Neural cell (in vitro differentiated cells): ENCODE measurements around the gene PPL. TPM values are rescaled to one million over a fixed set of nuclear protein-coding genes. Genes with fewer than 3 reads are reported as not detected.

Experiments used
- H2AFZ ChIP-seq: fragments of 200-600, 300-800 bp; sonication (generic), shearing (Covaris generic); 2 replicates; pipeline ENCODE4 v1.6.0; 2014; ENCODE audit warnings: low read depth, mild to moderate bottlenecking, antibody characterized with exemption, low read length, moderate library complexity
- H3F3A ChIP-seq: fragments of 200-600 bp; shearing (Covaris generic); 2 replicates; pipeline ENCODE4 v1.6.1; 2016; ENCODE audit warnings: mild to moderate bottlenecking, moderate library complexity, mixed read lengths, antibody characterized with exemption, low read length; ENCODE audit not compliant: insufficient read depth, poor library complexity, severe bottlenecking
- H3K27ac ChIP-seq: fragments of 200-600, 300-800 bp; sonication (generic), shearing (Covaris generic); 2 replicates; pipeline ENCODE4 v1.5.1; 2014; ENCODE audit warnings: mild to moderate bottlenecking, low read length, moderate library complexity
- H3K27me3 ChIP-seq: fragments of 300-800, 200-600 bp; sonication (generic), shearing (Covaris generic); 2 replicates; pipeline ENCODE4 v1.6.0; 2014; ENCODE audit warnings: mild to moderate bottlenecking, low read depth, low read length, moderate library complexity; ENCODE audit not compliant: insufficient read depth
- H3K36me3 ChIP-seq: fragments of 300-800, 200-600 bp; sonication (generic), shearing (Covaris generic); 2 replicates; pipeline ENCODE4 v1.5.1; 2014; ENCODE audit warnings: mild to moderate bottlenecking, antibody characterized with exemption, low read length, moderate library complexity; ENCODE audit not compliant: insufficient read depth
- H3K4me2 ChIP-seq: fragments of 300-800, 200-600 bp; sonication (generic), shearing (Covaris generic); 2 replicates; pipeline ENCODE4 v1.6.0; 2014; ENCODE audit warnings: mild to moderate bottlenecking, low read length
- H3K4me3 ChIP-seq: fragments of 300-800, 200-600 bp; sonication (generic), shearing (Covaris generic); 2 replicates; pipeline ENCODE4 v1.5.1; 2014; ENCODE audit warnings: mild to moderate bottlenecking, low read length, moderate library complexity
- H3K79me2 ChIP-seq: fragments of 200-600 bp; shearing (Covaris generic); replicated peaks from 2 replicates; pipeline ENCODE4 v1.6.0; 2014; ENCODE audit warnings: mild to moderate bottlenecking, low read length, moderate library complexity; ENCODE audit not compliant: insufficient read depth
- H3K9ac ChIP-seq: fragments of 300-800, 200-600 bp; sonication (generic), shearing (Covaris generic); 2 replicates; pipeline ENCODE4 v1.6.1; 2016; ENCODE audit warnings: mild to moderate bottlenecking, low read length, mixed read lengths
- H3K9me2 ChIP-seq: fragments of 200-600 bp; shearing (Covaris generic); 2 replicates; pipeline ENCODE4 v1.6.1; 2016; ENCODE audit warnings: mild to moderate bottlenecking, low read length, mixed read lengths; ENCODE audit not compliant: insufficient read depth
- H3K9me3 ChIP-seq: fragments of 200-600, 300-800 bp; sonication (generic), shearing (Covaris generic); 2 replicates; pipeline ENCODE4 v1.6.1; 2016; ENCODE audit warnings: mild to moderate bottlenecking, mixed run types, low read length, moderate library complexity, mixed read lengths
- H4K20me1 ChIP-seq: fragments of 200-600 bp; shearing (Covaris generic); 2 replicates; pipeline ENCODE4 v1.6.1; 2016; ENCODE audit warnings: mild to moderate bottlenecking, mixed run types; ENCODE audit not compliant: insufficient read depth
- EP300 ChIP-seq: fragments of 450-650 bp; conservative IDR thresholded peaks from 2 replicates; pipeline ENCODE4 v1.6.1; 2014; ENCODE audit warnings: antibody characterized with exemption, mild to moderate bottlenecking, moderate library complexity; ENCODE audit not compliant: poor library complexity, severe bottlenecking
- EZH2 ChIP-seq: fragments of 200-600, 300-800 bp; shearing (Covaris generic), sonication (generic); IDR thresholded peaks from 2 replicates; pipeline ENCODE4 v1.6.1; 2014; ENCODE audit warnings: antibody characterized with exemption, low read length, borderline replicate concordance, mild to moderate bottlenecking; ENCODE audit not compliant: insufficient read depth, poor library complexity, severe bottlenecking
- MXI1 ChIP-seq: fragments of 450-650 bp; conservative IDR thresholded peaks from 2 replicates; pipeline ENCODE4 v1.6.1; 2014; ENCODE audit warnings: antibody characterized with exemption, mild to moderate bottlenecking; ENCODE audit not compliant: poor library complexity, severe bottlenecking
- POLR2AphosphoS5 ChIP-seq: IDR thresholded peaks from 2 replicates; pipeline ENCODE4 v1.6.1; 2012
- RAD21 ChIP-seq: fragments of 450-650 bp; conservative IDR thresholded peaks from 2 replicates; pipeline ENCODE4 v1.6.1; 2014; ENCODE audit warnings: antibody characterized with exemption, mild to moderate bottlenecking, moderate library complexity
- SMC3 ChIP-seq: fragments of 450-650 bp; conservative IDR thresholded peaks from 2 replicates; pipeline ENCODE4 v1.6.1; 2014; ENCODE audit warnings: antibody characterized with exemption, mild to moderate bottlenecking, moderate library complexity; ENCODE audit not compliant: poor library complexity
- TAF1 ChIP-seq: IDR thresholded peaks from 2 replicates; pipeline ENCODE4 v1.6.1; 2012; ENCODE audit warnings: low read depth
- polyA plus RNA-seq: library from polyadenylated mRNA; depleted of rRNA; stranded (reverse); fragments of >200 nt; gene quantifications from 2 replicates; pipeline ENCODE4 v1.2.3, GENCODE V29; 2014
- TF ChIP-seq, protein P1 (sequence below): IDR thresholded peaks from 2 replicates; pipeline ENCODE4 v1.6.1; 2012; ENCODE audit warnings: borderline replicate concordance
- TF ChIP-seq, protein P2 (sequence below): fragments of 450-650 bp; IDR thresholded peaks from 2 replicates; pipeline ENCODE4 v1.5.1; 2014; ENCODE audit warnings: antibody characterized with exemption, mild to moderate bottlenecking, moderate library complexity; ENCODE audit not compliant: poor library complexity, severe bottlenecking

Gene PPL
- polyA plus RNA-seq, 1 donor from 2014 or later: 0.81 TPM

DNA sequence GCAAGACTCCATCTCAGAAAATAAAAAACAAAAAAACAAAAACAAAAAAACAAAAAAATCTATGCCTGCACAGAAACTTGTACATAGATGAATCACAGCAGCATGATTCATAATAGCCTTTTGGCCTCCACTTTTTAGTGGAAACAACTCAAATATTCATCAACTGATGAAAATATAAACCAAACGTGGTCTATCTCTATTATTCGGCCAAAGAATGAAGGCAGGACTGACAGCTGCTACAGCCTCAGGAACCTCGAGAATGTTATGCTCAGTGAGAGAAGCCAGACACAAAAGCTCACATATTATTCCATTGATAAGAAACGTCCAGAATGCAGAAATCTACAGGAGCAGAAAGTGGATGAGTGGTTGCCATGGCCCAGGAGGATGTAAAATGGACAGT is 19.8 kb downstream of the PPL start:
- Histone ChIP-seq H3F3A (no peaks in the 10 kb centered on the region), H3K36me3 (no peaks in the 10 kb centered on the region), H3K27me3 (no peaks in the 10 kb centered on the region), H3K9me2 (no peaks in the 10 kb centered on the region), H3K9me3 (no peaks in the 10 kb centered on the region), H2AFZ (no peak overlapping the region), H3K27ac (no peak overlapping the region), H3K4me2 (no peak overlapping the region), H3K79me2 (no peaks in the 10 kb centered on the region), H3K4me3 (no peak overlapping the region), H3K9ac (no peak overlapping the region), H4K20me1 (no peaks in the 10 kb centered on the region)
- no peak for TF ChIP-seq EP300
- TF ChIP-seq, protein P1, sequence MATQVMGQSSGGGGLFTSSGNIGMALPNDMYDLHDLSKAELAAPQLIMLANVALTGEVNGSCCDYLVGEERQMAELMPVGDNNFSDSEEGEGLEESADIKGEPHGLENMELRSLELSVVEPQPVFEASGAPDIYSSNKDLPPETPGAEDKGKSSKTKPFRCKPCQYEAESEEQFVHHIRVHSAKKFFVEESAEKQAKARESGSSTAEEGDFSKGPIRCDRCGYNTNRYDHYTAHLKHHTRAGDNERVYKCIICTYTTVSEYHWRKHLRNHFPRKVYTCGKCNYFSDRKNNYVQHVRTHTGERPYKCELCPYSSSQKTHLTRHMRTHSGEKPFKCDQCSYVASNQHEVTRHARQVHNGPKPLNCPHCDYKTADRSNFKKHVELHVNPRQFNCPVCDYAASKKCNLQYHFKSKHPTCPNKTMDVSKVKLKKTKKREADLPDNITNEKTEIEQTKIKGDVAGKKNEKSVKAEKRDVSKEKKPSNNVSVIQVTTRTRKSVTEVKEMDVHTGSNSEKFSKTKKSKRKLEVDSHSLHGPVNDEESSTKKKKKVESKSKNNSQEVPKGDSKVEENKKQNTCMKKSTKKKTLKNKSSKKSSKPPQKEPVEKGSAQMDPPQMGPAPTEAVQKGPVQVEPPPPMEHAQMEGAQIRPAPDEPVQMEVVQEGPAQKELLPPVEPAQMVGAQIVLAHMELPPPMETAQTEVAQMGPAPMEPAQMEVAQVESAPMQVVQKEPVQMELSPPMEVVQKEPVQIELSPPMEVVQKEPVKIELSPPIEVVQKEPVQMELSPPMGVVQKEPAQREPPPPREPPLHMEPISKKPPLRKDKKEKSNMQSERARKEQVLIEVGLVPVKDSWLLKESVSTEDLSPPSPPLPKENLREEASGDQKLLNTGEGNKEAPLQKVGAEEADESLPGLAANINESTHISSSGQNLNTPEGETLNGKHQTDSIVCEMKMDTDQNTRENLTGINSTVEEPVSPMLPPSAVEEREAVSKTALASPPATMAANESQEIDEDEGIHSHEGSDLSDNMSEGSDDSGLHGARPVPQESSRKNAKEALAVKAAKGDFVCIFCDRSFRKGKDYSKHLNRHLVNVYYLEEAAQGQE: no peak
- no peak for TF ChIP-seq EZH2
- TF ChIP-seq MXI1: no peak
- TF ChIP-seq RAD21: no peak
- TF ChIP-seq, protein P2, sequence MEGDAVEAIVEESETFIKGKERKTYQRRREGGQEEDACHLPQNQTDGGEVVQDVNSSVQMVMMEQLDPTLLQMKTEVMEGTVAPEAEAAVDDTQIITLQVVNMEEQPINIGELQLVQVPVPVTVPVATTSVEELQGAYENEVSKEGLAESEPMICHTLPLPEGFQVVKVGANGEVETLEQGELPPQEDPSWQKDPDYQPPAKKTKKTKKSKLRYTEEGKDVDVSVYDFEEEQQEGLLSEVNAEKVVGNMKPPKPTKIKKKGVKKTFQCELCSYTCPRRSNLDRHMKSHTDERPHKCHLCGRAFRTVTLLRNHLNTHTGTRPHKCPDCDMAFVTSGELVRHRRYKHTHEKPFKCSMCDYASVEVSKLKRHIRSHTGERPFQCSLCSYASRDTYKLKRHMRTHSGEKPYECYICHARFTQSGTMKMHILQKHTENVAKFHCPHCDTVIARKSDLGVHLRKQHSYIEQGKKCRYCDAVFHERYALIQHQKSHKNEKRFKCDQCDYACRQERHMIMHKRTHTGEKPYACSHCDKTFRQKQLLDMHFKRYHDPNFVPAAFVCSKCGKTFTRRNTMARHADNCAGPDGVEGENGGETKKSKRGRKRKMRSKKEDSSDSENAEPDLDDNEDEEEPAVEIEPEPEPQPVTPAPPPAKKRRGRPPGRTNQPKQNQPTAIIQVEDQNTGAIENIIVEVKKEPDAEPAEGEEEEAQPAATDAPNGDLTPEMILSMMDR: no peak
- TF ChIP-seq SMC3: no peak
- no peak for TF ChIP-seq TAF1
- TF ChIP-seq POLR2AphosphoS5: no peak

DNA sequence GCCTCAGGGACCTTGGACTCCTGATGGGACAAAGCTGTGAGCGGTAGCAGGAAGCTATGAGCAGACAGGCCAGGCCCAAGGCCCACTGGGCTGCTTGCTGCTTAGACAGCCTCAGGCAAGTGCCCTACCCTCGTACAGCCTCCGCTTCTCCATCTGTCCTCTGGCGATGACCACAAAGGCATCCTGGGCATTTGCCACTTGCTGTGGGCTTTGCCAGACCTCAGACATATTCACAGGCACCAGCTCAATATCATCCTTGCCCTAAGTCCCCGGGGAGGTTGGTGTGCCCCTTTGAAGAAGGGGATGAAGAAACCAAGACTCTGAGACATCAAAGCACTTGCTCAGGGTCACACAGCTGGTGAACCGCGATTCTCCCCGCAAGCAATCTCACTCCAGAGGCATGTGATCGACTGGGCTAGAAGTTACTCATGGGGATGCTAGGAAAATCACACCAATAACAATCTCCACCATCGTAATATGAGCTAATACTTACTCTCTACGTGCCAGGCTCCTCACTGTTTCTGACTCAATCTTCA is 21.7 kb downstream of the PPL start:
- no peaks in the 10 kb centered on the region for H3K9me2 ChIP-seq
- no peak overlapping the region for H3K27ac ChIP-seq
- H3K9ac ChIP-seq: no peak overlapping the region
- H3K36me3 ChIP-seq: no peaks in the 10 kb centered on the region
- TF ChIP-seq EP300 (no peak), RAD21 (no peak), SMC3 (no peak), EZH2 (no peak), MXI1 (no peak), POLR2AphosphoS5 (no peak), TAF1 (no peak)
- TF ChIP-seq, protein P2: no peak
- TF ChIP-seq, protein P1: no peak
- no peaks in the 10 kb centered on the region for H3K27me3 ChIP-seq
- no peak overlapping the region for H3K4me2 ChIP-seq
- H3K9me3 ChIP-seq: no peaks in the 10 kb centered on the region
- no peaks in the 10 kb centered on the region for H4K20me1 ChIP-seq
- no peak overlapping the region for H2AFZ ChIP-seq
- no peaks in the 10 kb centered on the region for H3F3A ChIP-seq
- no peaks in the 10 kb centered on the region for H3K79me2 ChIP-seq
- H3K4me3 ChIP-seq: no peak overlapping the region
